BE2C (cell line): ENCODE data around the gene RABAC1.
"Not testable (repeated sequence)": the region's sequence is repeated elsewhere in the genome, so short reads cannot be mapped to it uniquely, and the experiment has no call there.

Experiments used
- DNase-seq: peaks from one replicate; pipeline ENCODE4 v3.0.0-alpha.2; 2020
- H3K27me3 ChIP-seq: fragments of 250-450 bp; sonication (Bioruptor Pico); 2 replicates; pipeline ENCODE4 v1.5.1; 2020; ENCODE audit warnings: mild to moderate bottlenecking
- H3K36me3 ChIP-seq: fragments of 250-450 bp; sonication (Bioruptor Pico); 2 replicates; pipeline ENCODE4 v1.5.1; 2020; ENCODE audit warnings: mild to moderate bottlenecking
- H3K4me1 ChIP-seq: fragments of 250-450 bp; sonication (Bioruptor Pico); 2 replicates; pipeline ENCODE4 v1.5.1; 2020
- H3K4me3 ChIP-seq: 2 replicates; pipeline ENCODE4 v1.5.1; 2011; ENCODE audit warnings: low read depth, low read length
- H3K9me3 ChIP-seq: fragments of 250-450 bp; sonication (Bioruptor Pico); 2 replicates; pipeline ENCODE4 v1.5.1; 2020
- CTCF ChIP-seq: IDR thresholded peaks from 2 replicates; pipeline ENCODE4 v1.5.1; 2012; ENCODE audit warnings: mild to moderate bottlenecking, low read depth, low read length

Gene RABAC1

GRCh38 chr19:41944336-41944735 is 14.8 kb downstream of the RABAC1 start:
- Histone ChIP-seq H3K9me3 (no peaks in the 10 kb centered on the region), H3K27me3 (peaks cover 20% of the 10 kb centered on the region), H3K36me3 (no peaks in the 10 kb centered on the region), H3K4me1 (no peaks in the 10 kb centered on the region), H3K4me3 (no peak overlapping the region)
- TF ChIP-seq CTCF, result no peak
- no peak for DNase-seq

GRCh38 chr19:41941410-41942202 is 17.5 kb downstream of the RABAC1 start:
- no peak for DNase-seq
- Histone ChIP-seq H3K4me1 (no peaks in the 10 kb centered on the region), H3K9me3 (no peaks in the 10 kb centered on the region), H3K4me3 (no peak overlapping the region), H3K27me3 (peaks cover 34% of the 10 kb centered on the region), H3K36me3 (no peaks in the 10 kb centered on the region)
- no peak for TF ChIP-seq CTCF

- H3K9me3 ChIP-seq, result no peaks in the 10 kb centered on the region
- TF ChIP-seq CTCF, result no peak
- DNase-seq, result no peak
- no peaks in the 10 kb centered on the region for H3K4me1 ChIP-seq
- no peaks in the 10 kb centered on the region for H3K36me3 ChIP-seq
- H3K4me3 ChIP-seq, result no peak overlapping the region
- peaks cover 41% of the 10 kb centered on the region for H3K27me3 ChIP-seq
These were observed 18.3 kb downstream of the RABAC1 start for GRCh38 chr19:41940731-41941409.

- H3K4me3 ChIP-seq, result 0 out of 2 replicates have a peak overlapping the region, but pooled peaks have one; percentile 14
- H3K27me3 ChIP-seq, result peaks cover 47% of the 10 kb centered on the region
- H3K9me3 ChIP-seq, result no peaks in the 10 kb centered on the region
- no peaks in the 10 kb centered on the region for H3K4me1 ChIP-seq
- DNase-seq, result no peak
- TF ChIP-seq CTCF, result no peak
- no peaks in the 10 kb centered on the region for H3K36me3 ChIP-seq
These were observed 19.0 kb downstream of the RABAC1 start for GRCh38 chr19:41939861-41940730.

- H3K4me3 ChIP-seq, H3K9me3 ChIP-seq: not testable (repeated sequence)
These were observed 19.9 kb downstream of the RABAC1 start for GRCh38 chr19:41939209-41939608.

More at GRCh38 chr19:41939209-41939608, 19.9 kb downstream of the RABAC1 start:
- not testable (repeated sequence) for H3K36me3 ChIP-seq, H3K4me1 ChIP-seq, DNase-seq
- H3K27me3 ChIP-seq, result peaks cover 54% of the 10 kb centered on the region
